ENCODE results near the gene MRPL58.
A peak's percentile ranks its signal among the peaks of the same experiment; 100 is the strongest.

- TF ChIP-seq CTCF (IDR thresholded peaks at IDR 0.05) = peak in 3 of 4 experiments; percentile 14 to 40 (median 16)
- TF ChIP-seq POLR2A (IDR thresholded peaks at IDR 0.05) = peak; percentile 50 to 86
These were observed 30.3 kb upstream of the MRPL58 start for GRCh38 chr17:74981979-74982662.
